Caki2 (cell line): ENCODE results near the gene FTO. TPM values are rescaled to one million over a fixed set of nuclear protein-coding genes. Genes with fewer than 3 reads are reported as not detected.

Experiments
- DNase-seq: peaks from one replicate; pipeline ENCODE4 v3.0.0-alpha.2; 2015; ENCODE audit warnings: low read depth
- in situ Hi-C: cut with HindIII; loops from 2 replicates; pipeline ENCODE4 v1.10.0; 2016; ENCODE audit warnings: low sequenced_read_pairs, low pct_unique_long_range_greater_than_20kb, mixed read lengths
- total RNA-seq: library from RNA; depleted of rRNA; stranded (reverse); fragments of >200 nt; shearing (Covaris generic); gene quantifications from 2 replicates; pipeline ENCODE4 v1.2.3, GENCODE V29; 2014; ENCODE audit warnings: low replicate concordance

FTO gene
- total RNA-seq, 1 experiment from 2014 or later, result 45.9 TPM

GRCh38 chr16:53771655-53772497 lies 67.9 kb downstream of the FTO start:
- in situ Hi-C loops, result no loop called here
- no peak for DNase-seq

GRCh38 chr16:53773150-53773846 lies 69.3 kb downstream of the FTO start:
- DNase-seq, result peak; percentile 98
- in situ Hi-C loops, result no loop called here

- no peak for DNase-seq
- in situ Hi-C loops, result no loop called here
Measured at GRCh38 chr16:53773881-53774280, 69.9 kb downstream of the FTO start.

- in situ Hi-C loops, result no loop called here
Measured at GRCh38 chr16:53775106-53775820, 71.3 kb downstream of the FTO start.

GRCh38 chr16:53775821-53776431 lies 72.0 kb downstream of the FTO start:
- DNase-seq, result peak; percentile 61
- in situ Hi-C loops, result no loop called here

More at GRCh38 chr16:53775106-53775820, 71.3 kb downstream of the FTO start:
- no peak for DNase-seq

- in situ Hi-C loops, result no loop called here
- no peak for DNase-seq
Measured at GRCh38 chr16:53779186-53779585, 75.2 kb downstream of the FTO start.

- in situ Hi-C loops, result no loop called here
- no peak for DNase-seq
Measured at GRCh38 chr16:53780051-53780450, 76.1 kb downstream of the FTO start.

- in situ Hi-C loops, result no loop called here
- no peak for DNase-seq
Measured at GRCh38 chr16:53781023-53781605, 77.2 kb downstream of the FTO start.

GRCh38 chr16:53782148-53782547 lies 78.2 kb downstream of the FTO start:
- DNase-seq, result no peak
- in situ Hi-C loops, result no loop called here

GRCh38 chr16:53784291-53784690 lies 80.3 kb downstream of the FTO start:
- no peak for DNase-seq
- in situ Hi-C loops, result no loop called here

- no peak for DNase-seq
- in situ Hi-C loops, result no loop called here
Measured at GRCh38 chr16:53785044-53785443, 81.1 kb downstream of the FTO start.

- in situ Hi-C loops, result no loop called here
- DNase-seq, result no peak
Measured at GRCh38 chr16:53785916-53786315, 82.0 kb downstream of the FTO start.

- DNase-seq, result no peak
- in situ Hi-C loops, result no loop called here
Measured at GRCh38 chr16:53787423-53787822, 83.5 kb downstream of the FTO start.

- no peak for DNase-seq
Measured at GRCh38 chr16:53789137-53789536, 85.2 kb downstream of the FTO start.

GRCh38 chr16:53792161-53792951 lies 88.4 kb downstream of the FTO start:
- in situ Hi-C loops, result no loop called here
- DNase-seq, result peak; percentile 28

More at GRCh38 chr16:53789137-53789536, 85.2 kb downstream of the FTO start:
- in situ Hi-C loops, result no loop called here

- no peak for DNase-seq
- in situ Hi-C loops, result no loop called here
Measured at GRCh38 chr16:53803451-53803850, 99.5 kb downstream of the FTO start.

- DNase-seq, result no peak
- in situ Hi-C loops, result no loop called here
Measured at GRCh38 chr16:53803998-53804397, 100.0 kb downstream of the FTO start.
